Uterus (tissue), 2 donors: Measurements from ENCODE around the gene KRTAP17-1.

Experiments used
- CTCF ChIP-seq, 4 experiments: fragments of 200-600 bp in 2 of 4; fragments of 450-650 bp in 2 of 4; sonication (generic) in 2 of 4; IDR thresholded peaks; one replicate each; pipeline ENCODE4 v1.5.1; 2016 to 2019; ENCODE audit warnings: antibody characterized with exemption in 4 of 4, mild to moderate bottlenecking in 2 of 4, moderate library complexity in 1 of 4
- POLR2A ChIP-seq, 2 donors: fragments of 450-650 bp; IDR thresholded peaks; one replicate each; pipeline ENCODE4 v1.6.1; 2016; ENCODE audit warnings: antibody characterized with exemption in 2 of 2, mild to moderate bottlenecking in 1 of 2, moderate library complexity in 1 of 2

GRCh38 chr17:41298458-41299135, 16.9 kb downstream of the KRTAP17-1 start:
- TF ChIP-seq CTCF (IDR thresholded peaks at IDR 0.05) (no peak), POLR2A (IDR thresholded peaks at IDR 0.05) (no peak)
